Esophagus muscularis mucosa (tissue), 4 donors: Measurements from ENCODE around the gene ZC3H18. TPM values are rescaled to one million over a fixed set of nuclear protein-coding genes. Genes with fewer than 3 reads are reported as not detected.
A peak's percentile ranks its signal among the peaks of the same experiment; 100 is the strongest.

Experiments used
- DNase-seq: peaks from one replicate; pipeline ENCODE4 v3.0.0-alpha.2; 2017; ENCODE audit errors: extremely low spot score
- H3K27ac ChIP-seq, 4 donors: fragments of 200-600 bp; sonication (generic); replicated peaks in 1 of 4; 1 replicate in 3 of 4; 2 replicates in 1 of 4; pipeline ENCODE4 v1.5.1; 2016 to 2019; ENCODE audit warnings: mild to moderate bottlenecking in 1 of 4
- H3K27me3 ChIP-seq, 4 donors: fragments of 200-600 bp; sonication (generic); one replicate each; pipeline versions ENCODE4 v1.5.1 to v1.6.0; 2016 to 2019
- H3K36me3 ChIP-seq, 4 donors: fragments of 200-600 bp; sonication (generic); one replicate each; pipeline ENCODE4 v1.5.1; 2016 to 2019
- H3K4me1 ChIP-seq, 4 donors: fragments of 200-600 bp; sonication (generic); one replicate each; pipeline ENCODE4 v1.5.1; 2016 to 2019
- H3K4me3 ChIP-seq, 4 donors: fragments of 200-600 bp; sonication (generic); 1 replicate in 2 of 4; 2 replicates in 2 of 4; pipeline ENCODE4 v1.5.1; 2016 to 2019; ENCODE audit warnings: mild to moderate bottlenecking in 4 of 4, moderate library complexity in 1 of 4
- H3K9me3 ChIP-seq, 4 donors: fragments of 200-600 bp; sonication (generic); 1 replicate in 3 of 4; 2 replicates in 1 of 4; pipeline ENCODE4 v1.5.1; 2016 to 2019
- EP300 ChIP-seq: sonication (generic); formaldehyde crosslinking; IDR thresholded peaks from one replicate; pipeline ENCODE4 v1.6.1; 2017; ENCODE audit warnings: antibody characterized with exemption
- POLR2A ChIP-seq: fragments of 450-650 bp; IDR thresholded peaks from one replicate; pipeline ENCODE4 v1.6.1; 2017; ENCODE audit warnings: antibody characterized with exemption, moderate library complexity, mild to moderate bottlenecking, low read depth
- POLR2AphosphoS5 ChIP-seq, 2 donors: sonication (generic); formaldehyde crosslinking; IDR thresholded peaks; one replicate each; pipeline ENCODE4 v1.6.1; 2017; ENCODE audit warnings: antibody characterized with exemption in 2 of 2
- WGBS: methylation state at CpG from one replicate; pipeline ENCODE4 v1.1.5; 2018; 5-methylcytosine and 5-hydroxymethylcytosine counted together
- intact Hi-C: fragments of 100-400 bp; cut with DNase I; formaldehyde crosslinking; loops from one replicate; pipeline ENCODE4 v1.15.1; 2023
- total RNA-seq, 4 donors: library from RNA; depleted of rRNA; stranded (reverse); fragments of >200 nt; gene quantifications; one replicate each; pipeline versions ENCODE4 v1.1.0 to v1.2.1, GENCODE V29; 2016
- TF ChIP-seq, protein P1 (sequence below), 3 experiments: fragments of 200-600 bp in 2 of 3; fragments of 450-650 bp in 1 of 3; sonication (generic) in 2 of 3; IDR thresholded peaks; one replicate each; pipeline ENCODE4 v1.5.1; 2017 to 2019; ENCODE audit warnings: antibody characterized with exemption in 3 of 3, mild to moderate bottlenecking in 2 of 3, moderate library complexity in 1 of 3

Gene ZC3H18
- total RNA-seq, 4 donors from 2014 or later = 15.9 to 29.1 (median 26.6) TPM

DNA sequence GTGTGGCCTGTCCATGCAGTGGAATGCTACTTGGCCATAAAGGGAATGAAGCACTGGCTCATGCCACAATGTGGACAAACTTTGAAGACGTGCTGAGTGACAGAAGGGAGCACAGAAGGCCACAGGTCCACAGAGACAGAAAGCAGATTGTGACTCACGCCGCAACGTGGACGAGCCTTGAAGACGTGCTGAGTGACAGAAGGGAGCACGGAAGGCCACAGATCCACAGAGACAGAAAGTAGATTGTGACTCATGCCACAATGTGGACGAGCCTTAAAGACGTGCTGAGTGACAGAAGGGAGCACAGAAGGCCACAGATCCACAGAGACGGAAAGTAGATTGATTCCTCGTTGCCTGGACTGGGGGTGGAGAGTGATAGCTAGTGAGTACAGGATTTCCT lies 19.2 kb downstream of the ZC3H18 start:
- Histone ChIP-seq H3K4me3 (no peak overlapping the region), H3K36me3 (peaks cover 35 to 77% (median 52%) of the 10 kb centered on the region in 4 donors), H3K27ac (no peak overlapping the region), H3K9me3 (no peaks in the 10 kb centered on the region), H3K27me3 (no peaks in the 10 kb centered on the region), H3K4me1 (peaks cover 2 to 5% (median 4%) of the 10 kb centered on the region in 4 donors)
- intact Hi-C loops = no loop called here
- TF ChIP-seq, protein P1, sequence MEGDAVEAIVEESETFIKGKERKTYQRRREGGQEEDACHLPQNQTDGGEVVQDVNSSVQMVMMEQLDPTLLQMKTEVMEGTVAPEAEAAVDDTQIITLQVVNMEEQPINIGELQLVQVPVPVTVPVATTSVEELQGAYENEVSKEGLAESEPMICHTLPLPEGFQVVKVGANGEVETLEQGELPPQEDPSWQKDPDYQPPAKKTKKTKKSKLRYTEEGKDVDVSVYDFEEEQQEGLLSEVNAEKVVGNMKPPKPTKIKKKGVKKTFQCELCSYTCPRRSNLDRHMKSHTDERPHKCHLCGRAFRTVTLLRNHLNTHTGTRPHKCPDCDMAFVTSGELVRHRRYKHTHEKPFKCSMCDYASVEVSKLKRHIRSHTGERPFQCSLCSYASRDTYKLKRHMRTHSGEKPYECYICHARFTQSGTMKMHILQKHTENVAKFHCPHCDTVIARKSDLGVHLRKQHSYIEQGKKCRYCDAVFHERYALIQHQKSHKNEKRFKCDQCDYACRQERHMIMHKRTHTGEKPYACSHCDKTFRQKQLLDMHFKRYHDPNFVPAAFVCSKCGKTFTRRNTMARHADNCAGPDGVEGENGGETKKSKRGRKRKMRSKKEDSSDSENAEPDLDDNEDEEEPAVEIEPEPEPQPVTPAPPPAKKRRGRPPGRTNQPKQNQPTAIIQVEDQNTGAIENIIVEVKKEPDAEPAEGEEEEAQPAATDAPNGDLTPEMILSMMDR (IDR thresholded peaks at IDR 0.05) = no peak
- TF ChIP-seq POLR2A (no peak), EP300 (no peak), POLR2AphosphoS5 (IDR thresholded peaks at IDR 0.05) (no peak)
- WGBS = 88% methylated on average over 11 of the region's 11 CpGs
- no peak for DNase-seq

DNA sequence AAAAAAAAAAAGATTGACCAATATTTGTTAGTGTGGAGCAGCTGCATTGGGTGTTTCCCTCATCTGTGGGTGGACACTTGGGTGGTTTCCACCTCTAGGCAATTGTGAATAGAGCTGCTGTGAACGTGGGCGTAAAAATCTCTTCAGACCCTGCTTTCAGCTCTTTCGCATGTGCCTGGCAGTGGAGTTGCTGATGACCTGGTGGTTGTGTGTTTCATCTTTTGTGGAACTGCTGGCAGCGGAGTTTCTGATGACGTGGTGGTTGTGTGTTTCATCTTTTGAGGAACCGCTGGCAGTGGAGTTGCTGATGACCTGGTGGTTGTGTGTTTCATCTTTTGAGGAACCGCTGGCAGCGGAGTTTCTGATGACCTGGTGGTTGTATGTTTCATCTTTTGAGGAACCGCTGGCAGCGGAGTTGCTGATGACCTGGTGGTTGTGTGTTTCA lies 21.4 kb downstream of the ZC3H18 start:
- no peak for TF ChIP-seq EP300
- TF ChIP-seq, protein P1 (IDR thresholded peaks at IDR 0.05) = no peak
- TF ChIP-seq POLR2A = no peak
- TF ChIP-seq POLR2AphosphoS5 (IDR thresholded peaks at IDR 0.05) = no peak
- no peak overlapping the region for H3K4me3 ChIP-seq
- no peaks in the 10 kb centered on the region for H3K27me3 ChIP-seq
- 61% methylated on average over 10 of the region's 10 CpGs for WGBS
- no peak overlapping the region for H3K27ac ChIP-seq
- peaks cover 0 to 13% (median 2%) of the 10 kb centered on the region in 4 donors for H3K4me1 ChIP-seq
- DNase-seq = peak; percentile 93
- no peaks in the 10 kb centered on the region for H3K9me3 ChIP-seq
- intact Hi-C loops = no loop called here
- peaks cover 33 to 72% (median 44%) of the 10 kb centered on the region in 4 donors for H3K36me3 ChIP-seq

GRCh38 chr16:88593061-88593460 lies 22.9 kb downstream of the ZC3H18 start:
- Histone ChIP-seq H3K27ac (no peak overlapping the region), H3K4me1 (peaks cover 0 to 16% (median 2%) of the 10 kb centered on the region in 4 donors), H3K36me3 (peaks cover 18 to 64% (median 35%) of the 10 kb centered on the region in 4 donors), H3K9me3 (no peaks in the 10 kb centered on the region), H3K4me3 (no peak overlapping the region), H3K27me3 (no peaks in the 10 kb centered on the region)
- no peak for DNase-seq
- intact Hi-C loops = no loop called here
- TF ChIP-seq, protein P1 (IDR thresholded peaks at IDR 0.05) = no peak
- TF ChIP-seq POLR2AphosphoS5 (IDR thresholded peaks at IDR 0.05) = no peak
- TF ChIP-seq POLR2A = no peak
- TF ChIP-seq EP300 = no peak
- WGBS = 94% methylated on average over 9 of the region's 12 CpGs

DNA sequence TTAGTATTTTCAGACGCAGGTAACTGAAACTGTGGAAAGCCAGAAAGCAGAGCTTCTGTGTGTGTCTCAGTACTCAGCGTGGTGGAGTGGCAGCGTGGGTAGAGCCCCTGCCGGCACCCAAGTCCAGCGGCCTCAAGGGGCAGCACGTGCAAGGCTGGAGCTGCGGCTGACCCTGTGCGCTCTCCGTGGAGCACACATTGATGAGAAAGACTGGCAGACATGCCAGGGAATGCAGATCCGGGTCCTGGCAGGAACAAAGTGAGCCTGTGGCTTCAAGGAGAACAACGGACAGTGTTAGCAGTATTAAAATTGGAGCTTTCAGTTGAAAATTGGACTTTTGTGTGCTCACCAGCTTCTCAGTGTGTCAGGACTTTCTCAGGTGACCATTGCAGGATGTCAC lies 23.3 kb downstream of the ZC3H18 start:
- no peaks in the 10 kb centered on the region for H3K9me3 ChIP-seq
- no peak overlapping the region for H3K4me3 ChIP-seq
- TF ChIP-seq POLR2A (no peak), EP300 (no peak), POLR2AphosphoS5 (IDR thresholded peaks at IDR 0.05) (no peak)
- TF ChIP-seq, protein P1 (IDR thresholded peaks at IDR 0.05) = no peak
- peaks cover 3 to 20% (median 4%) of the 10 kb centered on the region in 4 donors for H3K4me1 ChIP-seq
- peaks cover 14 to 64% (median 35%) of the 10 kb centered on the region in 4 donors for H3K36me3 ChIP-seq
- H3K27me3 ChIP-seq = no peaks in the 10 kb centered on the region
- WGBS = 84% methylated on average over 11 of the region's 11 CpGs
- no peak for DNase-seq
- intact Hi-C loops = no loop called here
- H3K27ac ChIP-seq = no peak overlapping the region

DNA sequence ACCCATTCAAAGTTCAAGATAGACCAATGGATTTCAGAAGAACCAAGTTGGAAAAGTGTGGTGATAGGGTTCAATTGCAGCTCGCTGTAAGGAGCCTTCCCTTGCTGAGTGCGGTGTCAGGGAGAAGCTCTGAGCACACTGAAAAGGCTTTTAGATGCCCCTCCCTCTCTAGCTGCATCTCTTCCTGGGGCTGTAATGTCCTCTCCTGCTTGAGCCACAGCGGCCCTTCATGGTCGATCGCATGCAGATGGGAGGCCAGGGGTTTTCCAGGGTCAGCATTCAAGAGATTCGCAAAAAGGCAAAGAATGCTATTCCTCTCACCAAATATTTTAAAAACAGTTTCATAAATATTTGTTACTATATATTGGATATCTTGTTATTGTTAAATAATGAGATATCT lies 23.7 kb downstream of the ZC3H18 start:
- H3K9me3 ChIP-seq = no peaks in the 10 kb centered on the region
- 96% methylated on average over 6 of the region's 6 CpGs for WGBS
- H3K4me1 ChIP-seq = peaks cover 7 to 24% (median 8%) of the 10 kb centered on the region in 4 donors
- H3K4me3 ChIP-seq = no peak overlapping the region
- no peak overlapping the region for H3K27ac ChIP-seq
- no peaks in the 10 kb centered on the region for H3K27me3 ChIP-seq
- TF ChIP-seq POLR2AphosphoS5 (IDR thresholded peaks at IDR 0.05) (no peak), EP300 (no peak), POLR2A (no peak)
- TF ChIP-seq, protein P1 (IDR thresholded peaks at IDR 0.05) = no peak
- peaks cover 11 to 64% (median 35%) of the 10 kb centered on the region in 4 donors for H3K36me3 ChIP-seq
- no peak for DNase-seq
- intact Hi-C loops = no loop called here
